PFSK-1 (cell line): ENCODE measurements around the gene CHMP5.

Experiments used
- FOXP2 ChIP-seq: optimal IDR thresholded peaks from 2 replicates; pipeline ENCODE3; 2011; ENCODE audit warnings: borderline replicate concordance, control low read depth, inconsistent platforms; ENCODE audit not compliant: insufficient read depth; ENCODE audit errors: extremely low read length, extremely low read depth
- POLR2AphosphoS5 ChIP-seq: IDR thresholded peaks from 2 replicates; pipeline ENCODE4 v1.6.1; 2012; ENCODE audit warnings: low read depth, mild to moderate bottlenecking, control low read depth, low read length, moderate library complexity
- SIN3A ChIP-seq: IDR thresholded peaks from 2 replicates; pipeline ENCODE4 v1.6.1; 2012; ENCODE audit warnings: mild to moderate bottlenecking, low read length, moderate library complexity, borderline replicate concordance; ENCODE audit not compliant: insufficient read depth
- TAF1 ChIP-seq: IDR thresholded peaks from 2 replicates; pipeline ENCODE4 v1.6.1; 2012; ENCODE audit warnings: low read length, control low read depth, borderline replicate concordance; ENCODE audit not compliant: insufficient read depth
- TF ChIP-seq, protein P1 (sequence below), 2 experiments: IDR thresholded peaks; 2 replicates each; pipeline versions ENCODE4 v1.6.1 to v1.8.0; 2011 to 2012; ENCODE audit warnings: low read depth in 2 of 2, low read length in 2 of 2, control low read depth in 1 of 2, inconsistent platforms in 1 of 2, mild to moderate bottlenecking in 1 of 2, moderate library complexity in 1 of 2; ENCODE audit not compliant: insufficient read depth in 1 of 2

Gene CHMP5

DNA sequence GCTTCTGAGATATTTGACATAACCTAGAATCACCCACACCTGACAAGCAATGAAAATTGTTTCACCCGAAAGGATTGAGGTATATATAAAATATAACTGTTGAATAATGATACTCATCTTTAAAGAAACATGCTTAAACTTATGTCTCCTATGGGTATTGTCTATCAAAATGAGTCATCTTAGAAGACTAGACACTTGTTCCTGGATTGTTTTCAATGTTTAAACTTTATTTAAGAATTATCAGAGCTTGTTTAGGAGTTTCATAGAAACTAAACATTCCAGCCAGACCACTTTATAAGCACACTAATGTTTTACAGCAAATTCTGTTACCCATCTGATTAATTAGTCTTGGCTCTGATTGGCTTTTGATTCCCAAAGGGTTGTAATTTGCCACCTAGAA, 45.1 kb downstream of the CHMP5 start:
- TF ChIP-seq SIN3A: no peak
- TF ChIP-seq POLR2AphosphoS5: no peak
- TF ChIP-seq FOXP2: no peak
- TF ChIP-seq, protein P1, sequence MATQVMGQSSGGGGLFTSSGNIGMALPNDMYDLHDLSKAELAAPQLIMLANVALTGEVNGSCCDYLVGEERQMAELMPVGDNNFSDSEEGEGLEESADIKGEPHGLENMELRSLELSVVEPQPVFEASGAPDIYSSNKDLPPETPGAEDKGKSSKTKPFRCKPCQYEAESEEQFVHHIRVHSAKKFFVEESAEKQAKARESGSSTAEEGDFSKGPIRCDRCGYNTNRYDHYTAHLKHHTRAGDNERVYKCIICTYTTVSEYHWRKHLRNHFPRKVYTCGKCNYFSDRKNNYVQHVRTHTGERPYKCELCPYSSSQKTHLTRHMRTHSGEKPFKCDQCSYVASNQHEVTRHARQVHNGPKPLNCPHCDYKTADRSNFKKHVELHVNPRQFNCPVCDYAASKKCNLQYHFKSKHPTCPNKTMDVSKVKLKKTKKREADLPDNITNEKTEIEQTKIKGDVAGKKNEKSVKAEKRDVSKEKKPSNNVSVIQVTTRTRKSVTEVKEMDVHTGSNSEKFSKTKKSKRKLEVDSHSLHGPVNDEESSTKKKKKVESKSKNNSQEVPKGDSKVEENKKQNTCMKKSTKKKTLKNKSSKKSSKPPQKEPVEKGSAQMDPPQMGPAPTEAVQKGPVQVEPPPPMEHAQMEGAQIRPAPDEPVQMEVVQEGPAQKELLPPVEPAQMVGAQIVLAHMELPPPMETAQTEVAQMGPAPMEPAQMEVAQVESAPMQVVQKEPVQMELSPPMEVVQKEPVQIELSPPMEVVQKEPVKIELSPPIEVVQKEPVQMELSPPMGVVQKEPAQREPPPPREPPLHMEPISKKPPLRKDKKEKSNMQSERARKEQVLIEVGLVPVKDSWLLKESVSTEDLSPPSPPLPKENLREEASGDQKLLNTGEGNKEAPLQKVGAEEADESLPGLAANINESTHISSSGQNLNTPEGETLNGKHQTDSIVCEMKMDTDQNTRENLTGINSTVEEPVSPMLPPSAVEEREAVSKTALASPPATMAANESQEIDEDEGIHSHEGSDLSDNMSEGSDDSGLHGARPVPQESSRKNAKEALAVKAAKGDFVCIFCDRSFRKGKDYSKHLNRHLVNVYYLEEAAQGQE (IDR thresholded peaks at IDR 0.05; ENCODE audit: insufficient read depth in 1 of 2, low read depth in 2 of 2, low read length in 2 of 2): no peak
- no peak for TF ChIP-seq TAF1

DNA sequence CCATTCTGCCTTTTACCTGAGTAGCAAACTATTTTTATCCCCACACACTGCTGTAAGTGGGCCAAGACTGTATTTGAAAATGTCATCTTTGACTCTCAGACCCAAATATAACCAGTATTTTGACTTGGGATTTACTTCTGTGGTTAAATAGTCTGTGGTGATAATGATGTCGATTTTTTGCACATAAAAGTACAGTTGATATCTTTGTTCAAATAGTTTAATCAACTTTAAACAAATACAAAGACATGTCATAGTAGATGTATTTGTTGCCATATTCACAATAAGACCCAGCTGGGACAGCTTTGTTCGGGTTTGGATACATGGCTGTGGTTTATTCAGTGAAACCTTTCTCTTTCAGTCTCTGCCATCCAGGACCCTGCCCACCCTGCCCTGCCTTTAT, 45.9 kb downstream of the CHMP5 start:
- no peak for TF ChIP-seq SIN3A
- TF ChIP-seq TAF1: no peak
- TF ChIP-seq, protein P1 (IDR thresholded peaks at IDR 0.05; ENCODE audit: insufficient read depth in 1 of 2, low read depth in 2 of 2, low read length in 2 of 2): no peak
- TF ChIP-seq POLR2AphosphoS5: no peak
- no peak for TF ChIP-seq FOXP2

GRCh38 chr9:33311953-33312352, 47.1 kb downstream of the CHMP5 start:
- TF ChIP-seq, protein P1 (IDR thresholded peaks at IDR 0.05; ENCODE audit: insufficient read depth in 1 of 2, low read depth in 2 of 2, low read length in 2 of 2): no peak
- TF ChIP-seq POLR2AphosphoS5: no peak
- TF ChIP-seq TAF1: no peak
- no peak for TF ChIP-seq SIN3A
- TF ChIP-seq FOXP2: no peak

DNA sequence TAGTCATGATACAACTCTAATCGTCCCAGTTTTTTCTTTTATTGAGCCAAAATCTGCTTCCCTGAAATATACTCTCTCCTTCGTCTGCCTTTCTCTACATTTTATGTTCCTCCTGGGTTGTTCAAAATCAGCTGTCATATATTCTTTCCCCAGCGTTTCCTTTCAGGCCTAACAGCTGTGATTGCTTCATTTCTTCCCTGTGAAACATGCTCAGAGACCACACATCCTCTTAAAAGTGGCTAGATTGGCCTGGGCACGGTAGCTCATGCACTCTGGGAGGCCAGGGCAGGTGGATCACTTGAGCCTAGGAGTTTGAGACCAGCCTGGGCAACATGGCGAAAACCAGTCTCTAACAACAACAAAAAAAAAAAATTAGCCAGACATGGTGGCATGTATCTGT, 50.5 kb downstream of the CHMP5 start:
- no peak for TF ChIP-seq POLR2AphosphoS5
- TF ChIP-seq, protein P1 (IDR thresholded peaks at IDR 0.05; ENCODE audit: insufficient read depth in 1 of 2, low read depth in 2 of 2, low read length in 2 of 2): no peak

DNA sequence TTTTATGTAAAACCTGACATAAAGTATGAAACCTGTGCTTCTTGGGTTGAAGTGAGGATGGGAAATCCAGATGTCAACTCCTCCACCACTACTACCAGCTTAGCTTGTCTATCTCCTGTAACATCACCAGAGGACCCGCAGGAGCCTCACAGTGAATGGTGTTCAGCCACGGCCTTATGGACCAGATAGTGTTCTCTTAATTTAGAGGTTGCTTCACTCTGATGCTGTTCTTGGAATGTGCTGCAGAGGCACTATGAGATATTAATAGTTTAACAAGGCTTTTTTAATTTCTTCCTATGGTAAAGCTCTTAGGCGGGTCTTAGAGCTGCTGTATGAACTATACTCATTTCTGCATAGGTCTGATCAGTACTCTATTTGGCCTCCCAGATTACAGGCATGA, 53.4 kb downstream of the CHMP5 start:
- TF ChIP-seq, protein P1 (IDR thresholded peaks at IDR 0.05; ENCODE audit: insufficient read depth in 1 of 2, low read depth in 2 of 2, low read length in 2 of 2): no peak
